WTC11 (cell line): ENCODE data around the gene LHFPL6. TPM values are rescaled to one million over a fixed set of nuclear protein-coding genes. Genes with fewer than 3 reads are reported as not detected.

Experiments used
- ATAC-seq: fragments of 200-7000 bp; cut with Tn5 transposase; 2 replicates; pipeline ENCODE4 v1.10.0; 2021; ENCODE audit warnings: mild to moderate bottlenecking, moderate library complexity
- CTCF ChIA-PET: fragments of 300-600 bp; sonication (Branson Sonifier 250); formaldehyde crosslinking; loops from one replicate; lab custom pipeline; 2021; ENCODE audit warnings: antibody characterized with exemption; lab: Charles Lee
- POLR2A ChIA-PET: fragments of 350-600 bp; sonication (Branson Sonifier 250); formaldehyde crosslinking; loops from one replicate; lab custom pipeline; 2021; ENCODE audit warnings: antibody characterized with exemption; lab: Charles Lee
- DNase-seq: peaks from one replicate; pipeline ENCODE4 v3.0.0; 2021; ENCODE audit warnings: low spot score
- H3K27ac Mint-ChIP-seq: 2 replicates; pipeline ENCODE4 v1.8.0; 2021; ENCODE audit warnings: mixed read lengths
- H3K27me3 Mint-ChIP-seq: 2 replicates; pipeline ENCODE4 v1.8.0; 2021; ENCODE audit warnings: low read depth, mild to moderate bottlenecking, moderate library complexity, mixed read lengths
- H3K36me3 Mint-ChIP-seq: 2 replicates; pipeline ENCODE4 v1.8.0; 2021; ENCODE audit warnings: mixed read lengths
- H3K4me1 Mint-ChIP-seq: 2 replicates; pipeline ENCODE4 v1.8.0; 2022; ENCODE audit warnings: mixed read lengths
- H3K4me3 Mint-ChIP-seq: 2 replicates; pipeline ENCODE4 v1.8.0; 2021; ENCODE audit warnings: mild to moderate bottlenecking, moderate library complexity, mixed read lengths
- H3K9me3 Mint-ChIP-seq: 2 replicates; pipeline ENCODE4 v1.8.0; 2021; ENCODE audit warnings: mixed read lengths
- ATF1 ChIP-seq: sonication (generic); formaldehyde crosslinking; IDR thresholded peaks from 2 replicates; pipeline ENCODE4 v1.8.1; 2023; ENCODE audit warnings: mild to moderate bottlenecking, moderate library complexity, missing genetic modification reagents
- ATF6 ChIP-seq: sonication (generic); formaldehyde crosslinking; IDR thresholded peaks from 2 replicates; pipeline ENCODE4 v1.8.1; 2023; ENCODE audit warnings: mild to moderate bottlenecking, missing genetic modification reagents
- CBFB ChIP-seq: sonication (generic); formaldehyde crosslinking; IDR thresholded peaks from 2 replicates; pipeline ENCODE4 v1.8.1; 2022; ENCODE audit warnings: mild to moderate bottlenecking, low read depth, missing genetic modification reagents
- E2F4 ChIP-seq: sonication (generic); formaldehyde crosslinking; IDR thresholded peaks from 2 replicates; pipeline ENCODE4 v1.8.1; 2022; ENCODE audit warnings: low read depth, mild to moderate bottlenecking, moderate library complexity, missing genetic modification reagents, borderline replicate concordance
- FOXJ3 ChIP-seq: sonication (generic); formaldehyde crosslinking; IDR thresholded peaks from 2 replicates; pipeline ENCODE4 v1.9.0; 2021; ENCODE audit warnings: missing genetic modification reagents, mild to moderate bottlenecking, borderline replicate concordance
- IRF2 ChIP-seq: sonication (generic); formaldehyde crosslinking; IDR thresholded peaks from 2 replicates; pipeline ENCODE4 v1.8.0; 2022; ENCODE audit warnings: low read depth, missing genetic modification reagents, borderline replicate concordance
- KAT7 ChIP-seq: sonication (generic); formaldehyde crosslinking; IDR thresholded peaks from 2 replicates; pipeline ENCODE4 v1.8.1; 2023; ENCODE audit warnings: missing genetic modification reagents, mild to moderate bottlenecking, borderline replicate concordance
- MLX ChIP-seq: sonication (generic); formaldehyde crosslinking; IDR thresholded peaks from 2 replicates; pipeline ENCODE4 v1.8.1; 2023; ENCODE audit warnings: mild to moderate bottlenecking, missing genetic modification reagents, moderate library complexity
- NR2C2 ChIP-seq: sonication (generic); formaldehyde crosslinking; IDR thresholded peaks from 2 replicates; pipeline ENCODE4 v1.8.0; 2022; ENCODE audit warnings: mild to moderate bottlenecking, missing genetic modification reagents
- PRDM15 ChIP-seq: sonication (generic); formaldehyde crosslinking; IDR thresholded peaks from 2 replicates; pipeline ENCODE4 v1.8.0; 2022; ENCODE audit warnings: missing genetic modification reagents
- RELA ChIP-seq: sonication (generic); formaldehyde crosslinking; IDR thresholded peaks from 2 replicates; pipeline ENCODE4 v1.8.1; 2022; ENCODE audit warnings: missing genetic modification reagents, mild to moderate bottlenecking, borderline replicate concordance
- SMAD3 ChIP-seq: sonication (generic); formaldehyde crosslinking; IDR thresholded peaks from 2 replicates; pipeline ENCODE4 v1.8.0; 2022; ENCODE audit warnings: missing genetic modification reagents, mild to moderate bottlenecking, borderline replicate concordance
- SP1 ChIP-seq: sonication (generic); formaldehyde crosslinking; conservative IDR thresholded peaks from 2 replicates; pipeline ENCODE4 v1.8.1; 2022; ENCODE audit warnings: missing genetic modification reagents
- ZNF121 ChIP-seq: sonication (generic); formaldehyde crosslinking; IDR thresholded peaks from 2 replicates; pipeline ENCODE4 v1.8.0; 2023; ENCODE audit warnings: missing genetic modification reagents
- ZNF219 ChIP-seq: sonication (generic); formaldehyde crosslinking; IDR thresholded peaks from 2 replicates; pipeline ENCODE4 v1.8.0; 2023; ENCODE audit warnings: missing genetic modification reagents, mild to moderate bottlenecking, borderline replicate concordance
- ZNF232 ChIP-seq: sonication (generic); formaldehyde crosslinking; IDR thresholded peaks from 2 replicates; pipeline ENCODE4 v1.8.0; 2022; ENCODE audit warnings: mild to moderate bottlenecking, missing genetic modification reagents
- ZNF671 ChIP-seq: fragments of 250-450 bp; sonication (Bioruptor Pico); IDR thresholded peaks from 2 replicates; pipeline ENCODE4 v1.8.0; 2021; ENCODE audit warnings: mild to moderate bottlenecking
- total RNA-seq: library from RNA; stranded (reverse); gene quantifications from 3 replicates; pipeline ENCODE4 v1.2.3, GENCODE V29; 2021

The LHFPL6 gene
- total RNA-seq, 1 experiment from 2014 or later, result 4.5 TPM

GRCh38 chr13:39468306-39468705 is 134.7 kb downstream of the LHFPL6 start (continued):
- TF ChIP-seq ATF6 (CRISPR knock-in tag) (no peak), FOXJ3 (CRISPR knock-in tag) (no peak)

GRCh38 chr13:39463611-39464010 is 139.4 kb downstream of the LHFPL6 start:
- TF ChIP-seq ZNF121 (CRISPR knock-in tag), result no peak
- TF ChIP-seq KAT7, result no peak
- no peak for TF ChIP-seq ZNF219 (CRISPR knock-in tag)
- TF ChIP-seq ZNF232 (CRISPR knock-in tag), result no peak
- no peak for TF ChIP-seq IRF2 (CRISPR knock-in tag)
- no peak for TF ChIP-seq CBFB
- no peak for TF ChIP-seq ZNF671 (CRISPR knock-in tag)
- no peak for TF ChIP-seq RELA (CRISPR knock-in tag)
- no peak for TF ChIP-seq NR2C2 (CRISPR knock-in tag)
- no peak for TF ChIP-seq MLX (CRISPR knock-in tag)
- TF ChIP-seq SMAD3, result no peak
- no peak for TF ChIP-seq ATF1
- no peak for TF ChIP-seq PRDM15
- no peak for TF ChIP-seq E2F4 (CRISPR knock-in tag)
- TF ChIP-seq SP1 (CRISPR knock-in tag), result no peak
- no peak for TF ChIP-seq ATF6 (CRISPR knock-in tag)
- TF ChIP-seq FOXJ3 (CRISPR knock-in tag), result no peak
- Mint-ChIP-seq H3K4me1 (no peaks in the 10 kb centered on the region), H3K27ac (no peak overlapping the region), H3K4me3 (no peak overlapping the region), H3K9me3 (no peaks in the 10 kb centered on the region), H3K27me3 (no peaks in the 10 kb centered on the region; the same call in 1 of the 2 replicates), H3K36me3 (no peaks in the 10 kb centered on the region)
- no peak for DNase-seq
- ChIA-PET POLR2A (no interaction called here), CTCF (no interaction called here)
- ATAC-seq, result no peak
